COR-L47 (cell line): ENCODE measurements around the gene CMC2.

ENCODE experiments used
- DNase-seq: peaks from one replicate; lab custom pipeline; 2025; lab: John Stamatoyannopoulos, UW

Gene CMC2

GRCh38 chr16:81001330-81001729, 5.4 kb downstream of the CMC2 start:
- DNase-seq: no peak

GRCh38 chr16:81000873-81001272, 5.8 kb downstream of the CMC2 start:
- no peak for DNase-seq

- no peak for DNase-seq
Observed at GRCh38 chr16:80997964-80998620, 8.6 kb downstream of the CMC2 start.

GRCh38 chr16:80997139-80997798, 9.4 kb downstream of the CMC2 start:
- DNase-seq: no peak

- no peak for DNase-seq
Observed at GRCh38 chr16:80996688-80997138, 10.0 kb downstream of the CMC2 start.

- DNase-seq: no peak
Observed at GRCh38 chr16:80994451-80994850, 12.2 kb downstream of the CMC2 start.

GRCh38 chr16:80993834-80994233, 12.9 kb downstream of the CMC2 start:
- DNase-seq: no peak

- DNase-seq: no peak
Observed at GRCh38 chr16:80993307-80993706, 13.4 kb downstream of the CMC2 start.

GRCh38 chr16:80992676-80993293, 13.9 kb downstream of the CMC2 start:
- DNase-seq: no peak

- no peak for DNase-seq
Observed at GRCh38 chr16:80991792-80992430, 14.8 kb downstream of the CMC2 start.

GRCh38 chr16:80990978-80991377, 15.7 kb downstream of the CMC2 start:
- no peak for DNase-seq

GRCh38 chr16:80990577-80990976, 16.1 kb downstream of the CMC2 start:
- no peak for DNase-seq

GRCh38 chr16:80989801-80990200, 16.9 kb downstream of the CMC2 start:
- no peak for DNase-seq

GRCh38 chr16:80988756-80989155, 17.9 kb downstream of the CMC2 start:
- DNase-seq: no peak

GRCh38 chr16:80986557-80986956, 20.1 kb downstream of the CMC2 start:
- DNase-seq: no peak

- DNase-seq: no peak
Observed at GRCh38 chr16:80985611-80986010, 21.1 kb downstream of the CMC2 start.

GRCh38 chr16:80984124-80984892, 22.4 kb downstream of the CMC2 start:
- DNase-seq: no peak

GRCh38 chr16:80982646-80983045, 24.0 kb downstream of the CMC2 start:
- DNase-seq: no peak

- no peak for DNase-seq
Observed at GRCh38 chr16:80981103-80981502, 25.6 kb downstream of the CMC2 start.

- no peak for DNase-seq
Observed at GRCh38 chr16:80976946-80977345, 29.7 kb downstream of the CMC2 start.

GRCh38 chr16:80974649-80975376, 31.9 kb downstream of the CMC2 start:
- DNase-seq: no peak
